Measurements from ENCODE around the gene IGIP.

- TF ChIP-seq POLR2AphosphoS5 (IDR thresholded peaks at IDR 0.05; ENCODE audit: insufficient read depth in 1 of 2, low read depth in 1 of 2): no peak
- no peak for TF ChIP-seq CTCF (IDR thresholded peaks at IDR 0.05)
- TF ChIP-seq POLR2A (IDR thresholded peaks at IDR 0.05): no peak
These were observed 27.5 kb downstream of the IGIP start for GRCh38 chr5:140153255-140153654.
